BLaER1 treated with 17β-estradiol and CSF1 and Interleukin-3, amounts not matched to agents 10 nM and 100 nM (cell line): ENCODE measurements around the gene DCST2.

Experiments
- H3K27ac ChIP-seq, 11 experiments: shearing (Covaris generic); formaldehyde crosslinking; 2 replicates each; pipeline ENCODE4 v1.8.1; 2022
- H3K27me3 ChIP-seq, 11 experiments: shearing (Covaris generic); formaldehyde crosslinking; 2 replicates each; pipeline ENCODE4 v1.8.1; 2022
- H3K36me3 ChIP-seq, 11 experiments: shearing (Covaris generic); formaldehyde crosslinking; 2 replicates each; pipeline ENCODE4 v1.8.1; 2022
- H3K4me1 ChIP-seq, 10 experiments: shearing (Covaris generic); formaldehyde crosslinking; 2 replicates each; pipeline ENCODE4 v1.8.1; 2022
- H3K4me2 ChIP-seq, 11 experiments: shearing (Covaris generic); formaldehyde crosslinking; 2 replicates each; pipeline ENCODE4 v1.8.1; 2022
- H3K4me3 ChIP-seq, 10 experiments: shearing (Covaris generic); formaldehyde crosslinking; 2 replicates each; pipeline ENCODE4 v1.8.1; 2022
- H3K9ac ChIP-seq, 11 experiments: shearing (Covaris generic); formaldehyde crosslinking; 2 replicates each; pipeline ENCODE4 v1.8.1; 2022
- H3K9me3 ChIP-seq, 11 experiments: shearing (Covaris generic); formaldehyde crosslinking; replicated peaks in 1 of 11; 2 replicates each; pipeline ENCODE4 v1.8.1; 2022
- H4K20me1 ChIP-seq, 11 experiments: shearing (Covaris generic); formaldehyde crosslinking; 2 replicates each; pipeline ENCODE4 v1.8.1; 2022
- Cebpa-rat ChIP-seq, 11 experiments: shearing (Covaris generic); IDR thresholded peaks; 2 replicates each; pipeline ENCODE4 v1.8.1; 2022

DCST2 gene

GRCh38 chr1:154974808-154975408, 58.7 kb downstream of the DCST2 start:
- Histone ChIP-seq H3K27me3 (no peaks in the 10 kb centered on the region), H3K9ac (peak overlapping the region; percentile 79 to 99 (median 91)), H3K9me3 (no peaks in the 10 kb centered on the region), H3K36me3 (peaks cover 0 to 33% (median 19%) of the 10 kb centered on the region in 11 experiments; a peak in 19 of 22 replicates), H4K20me1 (peaks cover 10 to 35% (median 26%) of the 10 kb centered on the region in 11 experiments; a peak in 17 of 22 replicates), H3K4me3 (peak overlapping the region; percentile 64 to 86 (median 69)), H3K4me2 (peak overlapping the region; percentile 81 to 95 (median 91)), H3K27ac (peak overlapping the region; percentile 65 to 100 (median 96)), H3K4me1 (peaks cover 57 to 67% (median 61%) of the 10 kb centered on the region in 10 experiments)
- TF ChIP-seq Cebpa-rat (IDR thresholded peaks at IDR 0.05) = no peak

- Histone ChIP-seq H3K9me3 (no peaks in the 10 kb centered on the region), H3K4me2 (peak within 1 kb of the TSS; percentile 89 to 100 (median 98)), H3K27ac (peak within 1 kb of the TSS; percentile 89 to 100 (median 96)), H3K4me3 (peak within 1 kb of the TSS; percentile 64 to 86 (median 69)), H3K36me3 (peaks cover 0 to 30% (median 16%) of the 10 kb centered on the region in 11 experiments; a peak in 20 of 22 replicates), H3K9ac (peak within 1 kb of the TSS; percentile 87 to 99 (median 92)), H3K4me1 (peaks cover 63 to 70% (median 68%) of the 10 kb centered on the region in 10 experiments), H4K20me1 (peaks cover 11 to 41% (median 29%) of the 10 kb centered on the region in 11 experiments; a peak in 18 of 22 replicates), H3K27me3 (no peaks in the 10 kb centered on the region)
- TF ChIP-seq Cebpa-rat (IDR thresholded peaks at IDR 0.05) = no peak
Observed at GRCh38 chr1:154974102-154974807, 59.3 kb downstream of the DCST2 start, which contains the start of gene CKS1B. TSS of gene CKS1B (plus strand) at chr1:154974681. CDS start at chr1:154974746, 65 bp downstream.

- H3K4me3 ChIP-seq = peak overlapping the region; percentile 64 to 86 (median 69)
- H4K20me1 ChIP-seq = peaks cover 11 to 48% (median 36%) of the 10 kb centered on the region in 11 experiments; a peak in 18 of 22 replicates
- peak overlapping the region; percentile 87 to 99 (median 92) for H3K9ac ChIP-seq
- no peaks in the 10 kb centered on the region for H3K9me3 ChIP-seq
- H3K36me3 ChIP-seq = peaks cover 5 to 30% (median 19%) of the 10 kb centered on the region in 11 experiments
- peaks cover 71 to 77% (median 75%) of the 10 kb centered on the region in 10 experiments for H3K4me1 ChIP-seq
- peak overlapping the region; percentile 89 to 100 (median 98) for H3K4me2 ChIP-seq
- no peaks in the 10 kb centered on the region for H3K27me3 ChIP-seq
- TF ChIP-seq Cebpa-rat (IDR thresholded peaks at IDR 0.05) = no peak
- peak overlapping the region; percentile 89 to 100 (median 96) for H3K27ac ChIP-seq
Observed at GRCh38 chr1:154973344-154974101, 60.1 kb downstream of the DCST2 start.

GRCh38 chr1:154972517-154973343, 60.9 kb downstream of the DCST2 start:
- Histone ChIP-seq H3K27me3 (no peaks in the 10 kb centered on the region), H3K4me1 (peaks cover 65 to 77% (median 74%) of the 10 kb centered on the region in 10 experiments), H4K20me1 (peaks cover 11 to 54% (median 38%) of the 10 kb centered on the region in 11 experiments; a peak in 18 of 22 replicates), H3K27ac (peak overlapping the region in 10 of 11 experiments; percentile 9 to 100 (median 92); a peak in 18 of 22 replicates), H3K4me2 (peak overlapping the region; percentile 89 to 100 (median 98)), H3K36me3 (peaks cover 13 to 30% (median 19%) of the 10 kb centered on the region in 11 experiments), H3K9ac (peak overlapping the region; percentile 87 to 99 (median 92); a peak in 21 of 22 replicates), H3K9me3 (no peaks in the 10 kb centered on the region), H3K4me3 (peak overlapping the region; percentile 64 to 86 (median 69))
- no peak for TF ChIP-seq Cebpa-rat (IDR thresholded peaks at IDR 0.05)

GRCh38 chr1:154972213-154972516, 61.4 kb downstream of the DCST2 start:
- Histone ChIP-seq H3K4me2 (peak overlapping the region; percentile 89 to 100 (median 98)), H3K27ac (peak overlapping the region in 8 of 11 experiments; percentile 9 to 98 (median 90); a peak in 8 of 22 replicates), H3K4me1 (peaks cover 59 to 77% (median 74%) of the 10 kb centered on the region in 10 experiments), H4K20me1 (peaks cover 11 to 59% (median 39%) of the 10 kb centered on the region in 11 experiments; a peak in 18 of 22 replicates), H3K36me3 (peaks cover 18 to 30% (median 24%) of the 10 kb centered on the region in 11 experiments), H3K9ac (peak overlapping the region; percentile 87 to 99 (median 92); a peak in 19 of 22 replicates), H3K4me3 (peak overlapping the region in 7 of 10 experiments; percentile 64 to 86 (median 69); a peak in 9 of 20 replicates), H3K27me3 (no peaks in the 10 kb centered on the region), H3K9me3 (no peaks in the 10 kb centered on the region)
- no peak for TF ChIP-seq Cebpa-rat (IDR thresholded peaks at IDR 0.05)

GRCh38 chr1:154971341-154971998, 62.1 kb downstream of the DCST2 start:
- TF ChIP-seq Cebpa-rat (IDR thresholded peaks at IDR 0.05) = no peak
- peaks cover 25 to 35% (median 31%) of the 10 kb centered on the region in 11 experiments for H3K36me3 ChIP-seq
- H3K4me3 ChIP-seq = peak overlapping the region; percentile 38 to 76 (median 59); a peak in 18 of 20 replicates
- H3K27ac ChIP-seq = peak overlapping the region; percentile 49 to 90 (median 78); a peak in 21 of 22 replicates
- H3K4me1 ChIP-seq = peaks cover 52 to 74% (median 68%) of the 10 kb centered on the region in 10 experiments
- no peaks in the 10 kb centered on the region for H3K9me3 ChIP-seq
- H4K20me1 ChIP-seq = peaks cover 16 to 66% (median 39%) of the 10 kb centered on the region in 11 experiments; a peak in 19 of 22 replicates
- peak overlapping the region; percentile 65 to 99 (median 79); a peak in 21 of 22 replicates for H3K9ac ChIP-seq
- H3K27me3 ChIP-seq = no peaks in the 10 kb centered on the region
- peak overlapping the region; percentile 89 to 100 (median 98) for H3K4me2 ChIP-seq

GRCh38 chr1:154970631-154971340, 62.8 kb downstream of the DCST2 start, which contains the start of gene SHC1:
TSS of gene SHC1 (minus strand) at chr1:154970747. CDS start at chr1:154970526, 221 bp downstream.
- H3K36me3 ChIP-seq = peaks cover 32 to 42% (median 38%) of the 10 kb centered on the region in 11 experiments

More at GRCh38 chr1:154970631-154971340, 62.8 kb downstream of the DCST2 start, which contains the start of gene SHC1:
- Histone ChIP-seq H3K4me1 (peaks cover 45 to 76% (median 65%) of the 10 kb centered on the region in 10 experiments), H3K4me3 (peak within 1 kb of the TSS; percentile 38 to 76 (median 59)), H3K9ac (peak within 1 kb of the TSS; percentile 65 to 99 (median 79)), H3K4me2 (peak within 1 kb of the TSS; percentile 89 to 100 (median 98)), H3K27ac (peak within 1 kb of the TSS; percentile 49 to 90 (median 78); a peak in 21 of 22 replicates), H3K9me3 (no peaks in the 10 kb centered on the region), H3K27me3 (no peaks in the 10 kb centered on the region), H4K20me1 (peaks cover 22 to 72% (median 39%) of the 10 kb centered on the region in 11 experiments; a peak in 19 of 22 replicates)
- TF ChIP-seq Cebpa-rat (IDR thresholded peaks at IDR 0.05) = no peak
